HCT116 (cell line): ENCODE measurements around the gene ZNF555. TPM values are rescaled to one million over a fixed set of nuclear protein-coding genes. Genes with fewer than 3 reads are reported as not detected.

Experiments
- ATAC-seq: fragments of 200-7000 bp; cut with Tn5 transposase; 2 replicates; pipeline ENCODE4 v1.9.1; 2020; ENCODE audit warnings: mild to moderate bottlenecking, moderate library complexity
- BruUV-seq: library from RNA; stranded (reverse); fragments of 400-500 nt; replicated peaks from 2 replicates; lab custom pipeline; 2021; lab: Mats Ljungman, UMichigan
- CTCF ChIA-PET: fragments of 300-600 bp; sonication (Branson Sonifier 250); formaldehyde crosslinking; loops from one replicate; lab custom pipeline; 2021; ENCODE audit warnings: antibody characterized with exemption; lab: Charles Lee
- POLR2A ChIA-PET: fragments of 300-600, 350-600 bp; sonication (Branson Sonifier 250); formaldehyde crosslinking; loops from one replicate; lab custom pipeline; 2021; ENCODE audit warnings: antibody characterized with exemption; lab: Charles Lee
- RAD21 ChIA-PET, 2 experiments: fragments of 300-600 bp; sonication (Branson Sonifier 250); formaldehyde crosslinking; loops; one replicate each; lab custom pipeline; 2023; ENCODE audit warnings: low total read pairs in 2 of 2; ENCODE audit not compliant: uncharacterized antibody in 2 of 2, unreplicated experiment in 2 of 2, low non-redundant PET in 1 of 2; lab: Charles Lee
- DNase-seq: peaks from one replicate; pipeline ENCODE4 v3.0.0-alpha.2; 2010; ENCODE audit warnings: low read depth, low spot score
- H2AFZ ChIP-seq: fragments of 200-600 bp; shearing (Covaris generic), sonication (generic); 2 replicates; pipeline ENCODE4 v1.6.1; 2017; ENCODE audit warnings: low read depth, mixed run types, mixed read lengths, antibody characterized with exemption, low read length; ENCODE audit not compliant: poor library complexity, severe bottlenecking
- H3K27ac ChIP-seq: 2 replicates; pipeline ENCODE4 v1.5.1; 2012; ENCODE audit warnings: low read depth, low read length
- H3K27me3 ChIP-seq: fragments of 200-600 bp; sonication (generic); 2 replicates; pipeline ENCODE4 v1.6.1; 2016; ENCODE audit warnings: mixed run types, low read length, mixed read lengths; ENCODE audit not compliant: insufficient read depth
- H3K36me3 ChIP-seq, 2 experiments: fragments of 200-500 bp in 1 of 2; fragments of 200-600 bp in 1 of 2; sonication (Bioruptor generic) in 1 of 2; sonication (generic) in 1 of 2; 2 replicates each; pipeline versions ENCODE4 v1.5.1 to v1.6.1; 2014 to 2016; ENCODE audit warnings: low read length in 2 of 2, inconsistent platforms in 1 of 2, mixed read lengths in 1 of 2, mixed run types in 1 of 2; ENCODE audit not compliant: insufficient read depth in 2 of 2, control insufficient read depth in 1 of 2
- H3K4me1 ChIP-seq, 2 experiments: fragments of 200-600 bp in 1 of 2; sonication (generic) in 1 of 2; 2 replicates each; pipeline versions ENCODE4 v1.5.1 to v1.6.1; 2012 to 2017; ENCODE audit warnings: low read length in 2 of 2, inconsistent platforms in 1 of 2, mild to moderate bottlenecking in 1 of 2, mixed read lengths in 1 of 2, mixed run types in 1 of 2, moderate library complexity in 1 of 2; ENCODE audit not compliant: insufficient read depth in 2 of 2, control insufficient read depth in 1 of 2
- H3K4me2 ChIP-seq: fragments of 200-600 bp; sonication (generic); 2 replicates; pipeline ENCODE4 v1.6.1; 2017; ENCODE audit warnings: mixed run types, low read length, mixed read lengths
- H3K4me3 ChIP-seq, 2 experiments: fragments of 200-600 bp in 1 of 2; sonication (generic) in 1 of 2; replicated peaks in 1 of 2; 2 replicates each; pipeline ENCODE4 v1.5.1; 2011 to 2016; ENCODE audit warnings: low read length in 2 of 2, control low read depth in 1 of 2, low read depth in 1 of 2, mild to moderate bottlenecking in 1 of 2, mixed read lengths in 1 of 2, mixed run types in 1 of 2
- H3K79me2 ChIP-seq: fragments of 200-600 bp; sonication (generic); 2 replicates; pipeline ENCODE4 v1.6.1; 2017; ENCODE audit warnings: mild to moderate bottlenecking, mixed run types, low read length, moderate library complexity, mixed read lengths; ENCODE audit not compliant: insufficient read depth
- H3K9ac ChIP-seq: fragments of 200-600 bp; sonication (generic); 2 replicates; pipeline ENCODE4 v1.6.1; 2016; ENCODE audit warnings: low read length, mixed read lengths
- H3K9me2 ChIP-seq: fragments of 200-600 bp; sonication (generic), shearing (Covaris generic); 2 replicates; pipeline ENCODE4 v1.6.1; 2017; ENCODE audit warnings: mixed run types, mild to moderate bottlenecking, moderate library complexity; ENCODE audit not compliant: insufficient read depth
- H3K9me3 ChIP-seq, 2 experiments: fragments of 200-500 bp in 1 of 2; fragments of 200-600 bp in 1 of 2; sonication (Bioruptor generic) in 1 of 2; sonication (generic) in 1 of 2; 2 replicates each; pipeline ENCODE4 v1.6.1; 2014 to 2017; ENCODE audit warnings: low read length in 2 of 2, mixed read lengths in 2 of 2, inconsistent platforms in 1 of 2, low read depth in 1 of 2, mild to moderate bottlenecking in 1 of 2, mixed run types in 1 of 2, moderate library complexity in 1 of 2; ENCODE audit not compliant: control insufficient read depth in 1 of 2, insufficient read depth in 1 of 2
- H4K20me1 ChIP-seq: fragments of 200-600 bp; sonication (generic), shearing (Covaris generic); 2 replicates; pipeline ENCODE4 v1.6.1; 2017; ENCODE audit warnings: mixed run types, mild to moderate bottlenecking, moderate library complexity; ENCODE audit not compliant: insufficient read depth
- ATF3 ChIP-seq: IDR thresholded peaks from 2 replicates; pipeline ENCODE4 v1.6.1; 2012
- CBX3 ChIP-seq: IDR thresholded peaks from 2 replicates; pipeline ENCODE4 v1.6.1; 2012; ENCODE audit warnings: low read depth
- EGR1 ChIP-seq: IDR thresholded peaks from 2 replicates; pipeline ENCODE4 v1.6.1; 2012; ENCODE audit warnings: low read depth
- ELF1 ChIP-seq: IDR thresholded peaks from 2 replicates; pipeline ENCODE4 v1.6.1; 2012; ENCODE audit warnings: low read depth, borderline replicate concordance
- EZH2 ChIP-seq: fragments of 200-600 bp; sonication (generic); IDR thresholded peaks from 2 replicates; pipeline ENCODE4 v1.6.1; 2017; ENCODE audit warnings: antibody characterized with exemption, mixed run types
- FOSL1 ChIP-seq: IDR thresholded peaks from 2 replicates; pipeline ENCODE4 v1.6.1; 2012; ENCODE audit warnings: low read depth
- POLR2A ChIP-seq: IDR thresholded peaks from 2 replicates; pipeline ENCODE4 v1.7.0; 2011; ENCODE audit warnings: borderline replicate concordance; ENCODE audit not compliant: insufficient read depth, insufficient read length; ENCODE audit errors: extremely low read depth
- POLR2AphosphoS5 ChIP-seq: IDR thresholded peaks from 2 replicates; pipeline ENCODE4 v1.6.1; 2011; ENCODE audit warnings: mild to moderate bottlenecking, low read depth, low read length, moderate library complexity
- RAD21 ChIP-seq: IDR thresholded peaks from 2 replicates; pipeline ENCODE4 v1.6.1; 2012; ENCODE audit warnings: low read depth, mild to moderate bottlenecking
- SP1 ChIP-seq: IDR thresholded peaks from 2 replicates; pipeline ENCODE4 v1.6.1; 2012; ENCODE audit warnings: low read depth
- SRF ChIP-seq: IDR thresholded peaks from 2 replicates; pipeline ENCODE4 v1.6.1; 2012; ENCODE audit warnings: low read depth
- YY1 ChIP-seq: IDR thresholded peaks from 2 replicates; pipeline ENCODE4 v1.6.1; 2011; ENCODE audit warnings: low read length, low read depth, moderate library complexity, mild to moderate bottlenecking; ENCODE audit not compliant: insufficient replicate concordance; ENCODE audit errors: extremely low read depth
- ZBTB33 ChIP-seq: IDR thresholded peaks from 2 replicates; pipeline ENCODE4 v1.6.1; 2011; ENCODE audit warnings: mild to moderate bottlenecking, low read length, moderate library complexity; ENCODE audit not compliant: insufficient replicate concordance; ENCODE audit errors: extremely low read depth
- intact Hi-C: fragments of 100-400 bp; cut with micrococcal nuclease; formaldehyde crosslinking; loops from 2 replicates; pipeline ENCODE4 v1.10.0; 2022
- total RNA-seq: library from RNA; stranded (reverse); gene quantifications from one replicate; pipeline ENCODE4 v1.2.1, GENCODE V29; 2021; ENCODE audit not compliant: unreplicated experiment

The ZNF555 gene
- total RNA-seq, 1 experiment from 2014 or later: 4.5 TPM

- H3K79me2 ChIP-seq: peaks cover 17% of the 10 kb centered on the region; the same call in 1 of the 2 replicates
- no peaks in the 10 kb centered on the region for H4K20me1 ChIP-seq
- no peaks in the 10 kb centered on the region for H3K27me3 ChIP-seq
- ATAC-seq (no peak), DNase-seq (no peak)
- H3K4me1 ChIP-seq: no peaks in the 10 kb centered on the region
- CTCF ChIA-PET: no interaction called here
- H3K27ac ChIP-seq: no peak overlapping the region
- H3K36me3 ChIP-seq: peaks cover 22 to 48% of the 10 kb centered on the region in 2 experiments; a peak in 3 of 4 replicates
- intact Hi-C loops: no loop called here
- RAD21 ChIA-PET: no interaction called here
- H2AFZ ChIP-seq: no peak overlapping the region
- TF ChIP-seq ATF3 (no peak), SP1 (no peak), ZBTB33 (no peak), RAD21 (no peak), EZH2 (no peak), SRF (no peak), FOSL1 (no peak), ELF1 (no peak), YY1 (no peak), CBX3 (no peak), EGR1 (no peak), POLR2AphosphoS5 (no peak), POLR2A (no peak)
- BruUV-seq: no TSS peak
- POLR2A ChIA-PET: no interaction called here
- H3K4me3 ChIP-seq: no peak overlapping the region
- H3K9me3 ChIP-seq: no peaks in the 10 kb centered on the region
- H3K4me2 ChIP-seq: no peak overlapping the region
- H3K9me2 ChIP-seq: no peaks in the 10 kb centered on the region
- H3K9ac ChIP-seq: no peak overlapping the region
Measured at GRCh38 chr19:2807379-2808128, 33.7 kb upstream of the ZNF555 start.
